Measurements from ENCODE around the gene SMAD3. TPM values are rescaled to one million over a fixed set of nuclear protein-coding genes. Genes with fewer than 3 reads are reported as not detected.
A peak's percentile ranks its signal among the peaks of the same experiment; 100 is the strongest.

The SMAD3 gene
- total and polyA plus RNA-seq, 2 of the 4 experiments (the other 2 are of a cell fraction): 71.0 to 177 TPM

DNA sequence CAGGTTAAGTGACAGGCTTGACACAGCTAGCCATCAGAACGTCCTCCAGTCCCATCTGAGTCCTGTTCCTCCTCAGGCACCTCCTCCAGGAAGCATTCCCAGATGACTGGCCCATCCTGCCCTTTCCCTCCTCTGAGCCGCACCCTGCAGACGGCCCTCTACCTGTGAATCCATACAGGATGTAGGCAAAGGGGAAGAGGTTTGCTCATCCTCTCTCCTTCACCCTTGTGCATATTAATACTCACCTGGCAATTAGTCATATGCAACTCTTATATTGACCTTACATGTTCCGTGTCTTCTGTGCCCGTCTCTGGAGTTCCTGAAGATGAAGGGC is 61.9 kb downstream of the SMAD3 start:
- H2BK5ac ChIP-seq (ENCODE audit: low read depth, low read length, poor library complexity, severe bottlenecking): peak overlapping the region; percentile 99

More for the DNA sequence above, 61.9 kb downstream of the SMAD3 start:
- Histone ChIP-seq H2BK120ac (ENCODE audit: low read depth, low read length) (peak overlapping the region; percentile 99), H3K56ac (ENCODE audit: extremely low read depth, insufficient read depth, low read length) (peak overlapping the region; percentile 97), H2BK20ac (ENCODE audit: low read depth, low read length) (peak overlapping the region; percentile 98), H3K4me2 (ENCODE audit: low read depth, low read length) (no peak overlapping the region), H2AFZ (replicated peaks; ENCODE audit: low read length, poor library complexity) (no peak overlapping the region), H4K91ac (ENCODE audit: insufficient read depth, low read depth, low read length) (peak overlapping the region; percentile 99), H2AK5ac (ENCODE audit: low read depth, low read length) (peak overlapping the region; percentile 98), H4K8ac (ENCODE audit: low read depth in 2 of 2, low read length in 2 of 2) (peak overlapping the region; percentile 87 to 97), H3K4me1 (ENCODE audit: control insufficient read depth, insufficient read depth, low read length) (peaks cover 63% of the 10 kb centered on the region), H4K20me1 (ENCODE audit: insufficient read depth, low read length) (peaks cover 29% of the 10 kb centered on the region; the same call in 1 of the 2 replicates), H3K14ac (replicated peaks; ENCODE audit: low read depth, low read length) (peak overlapping the region; percentile 96), H3K23ac (ENCODE audit: low read depth, low read length) (peak overlapping the region; percentile 99), H3K27me3 (ENCODE audit: control insufficient read depth, insufficient read depth, low read length) (no peaks in the 10 kb centered on the region), H3K4ac (ENCODE audit: low read depth, low read length) (peak overlapping the region; percentile 99), H3K4me3 (ENCODE audit: insufficient read depth, low read depth, low read length) (no peak overlapping the region), H2AK9ac (replicated peaks; ENCODE audit: low read depth, low read length, poor library complexity) (peak overlapping the region; percentile 67), H3K9ac (ENCODE audit: low read depth, low read length) (peak overlapping the region; percentile 91), H3K36me3 (ENCODE audit: control insufficient read depth, insufficient read depth, low read length) (peaks cover 54% of the 10 kb centered on the region), H3K18ac (ENCODE audit: low read depth, low read length) (peak overlapping the region; percentile 98), H2BK15ac (ENCODE audit: low read depth, low read length) (peak overlapping the region; percentile 90), H3K9me1 (ENCODE audit: insufficient read depth, low read length) (peaks cover 64% of the 10 kb centered on the region), H3K79me1 (ENCODE audit: low read depth in 1 of 2, low read length in 2 of 2) (peaks cover 24 to 86% of the 10 kb centered on the region in 2 experiments), H3K27ac (ENCODE audit: insufficient read depth, low read length) (peak overlapping the region; percentile 99), H3K9me3 (ENCODE audit: control insufficient read depth, insufficient read depth, low read length) (no peaks in the 10 kb centered on the region), H4K5ac (ENCODE audit: low read depth, low read length) (peak overlapping the region; percentile 96)
- TF ChIP-seq, protein P1, sequence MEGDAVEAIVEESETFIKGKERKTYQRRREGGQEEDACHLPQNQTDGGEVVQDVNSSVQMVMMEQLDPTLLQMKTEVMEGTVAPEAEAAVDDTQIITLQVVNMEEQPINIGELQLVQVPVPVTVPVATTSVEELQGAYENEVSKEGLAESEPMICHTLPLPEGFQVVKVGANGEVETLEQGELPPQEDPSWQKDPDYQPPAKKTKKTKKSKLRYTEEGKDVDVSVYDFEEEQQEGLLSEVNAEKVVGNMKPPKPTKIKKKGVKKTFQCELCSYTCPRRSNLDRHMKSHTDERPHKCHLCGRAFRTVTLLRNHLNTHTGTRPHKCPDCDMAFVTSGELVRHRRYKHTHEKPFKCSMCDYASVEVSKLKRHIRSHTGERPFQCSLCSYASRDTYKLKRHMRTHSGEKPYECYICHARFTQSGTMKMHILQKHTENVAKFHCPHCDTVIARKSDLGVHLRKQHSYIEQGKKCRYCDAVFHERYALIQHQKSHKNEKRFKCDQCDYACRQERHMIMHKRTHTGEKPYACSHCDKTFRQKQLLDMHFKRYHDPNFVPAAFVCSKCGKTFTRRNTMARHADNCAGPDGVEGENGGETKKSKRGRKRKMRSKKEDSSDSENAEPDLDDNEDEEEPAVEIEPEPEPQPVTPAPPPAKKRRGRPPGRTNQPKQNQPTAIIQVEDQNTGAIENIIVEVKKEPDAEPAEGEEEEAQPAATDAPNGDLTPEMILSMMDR (conservative IDR thresholded peaks at IDR 0.05; ENCODE audit: low read depth, low read length): no peak
- TF ChIP-seq, protein P2, sequence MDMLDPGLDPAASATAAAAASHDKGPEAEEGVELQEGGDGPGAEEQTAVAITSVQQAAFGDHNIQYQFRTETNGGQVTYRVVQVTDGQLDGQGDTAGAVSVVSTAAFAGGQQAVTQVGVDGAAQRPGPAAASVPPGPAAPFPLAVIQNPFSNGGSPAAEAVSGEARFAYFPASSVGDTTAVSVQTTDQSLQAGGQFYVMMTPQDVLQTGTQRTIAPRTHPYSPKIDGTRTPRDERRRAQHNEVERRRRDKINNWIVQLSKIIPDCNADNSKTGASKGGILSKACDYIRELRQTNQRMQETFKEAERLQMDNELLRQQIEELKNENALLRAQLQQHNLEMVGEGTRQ (IDR thresholded peaks at IDR 0.05; ENCODE audit: low read depth, low read length): no peak
- no peak for TF ChIP-seq RCOR1 (IDR thresholded peaks at IDR 0.05; ENCODE audit: insufficient replicate concordance, low read length)
- no peak for TF ChIP-seq NFE2L2 (IDR thresholded peaks at IDR 0.05; ENCODE audit: low read depth, low read length)
- TF ChIP-seq, protein P3, sequence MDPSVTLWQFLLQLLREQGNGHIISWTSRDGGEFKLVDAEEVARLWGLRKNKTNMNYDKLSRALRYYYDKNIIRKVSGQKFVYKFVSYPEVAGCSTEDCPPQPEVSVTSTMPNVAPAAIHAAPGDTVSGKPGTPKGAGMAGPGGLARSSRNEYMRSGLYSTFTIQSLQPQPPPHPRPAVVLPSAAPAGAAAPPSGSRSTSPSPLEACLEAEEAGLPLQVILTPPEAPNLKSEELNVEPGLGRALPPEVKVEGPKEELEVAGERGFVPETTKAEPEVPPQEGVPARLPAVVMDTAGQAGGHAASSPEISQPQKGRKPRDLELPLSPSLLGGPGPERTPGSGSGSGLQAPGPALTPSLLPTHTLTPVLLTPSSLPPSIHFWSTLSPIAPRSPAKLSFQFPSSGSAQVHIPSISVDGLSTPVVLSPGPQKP (IDR thresholded peaks at IDR 0.05; ENCODE audit: borderline replicate concordance, low read depth, low read length): no peak
- TF ChIP-seq RAD21 (IDR thresholded peaks at IDR 0.05; ENCODE audit: low read length): no peak
- intact Hi-C loops (cut with micrococcal nuclease): loop anchor here (5.0 kb wide), 1 partner anchor 60 kb away; the partner anchor contains the start of gene SMAD3
- POLR2A ChIA-PET (ENCODE audit: unreplicated experiment): no interaction called here
- in situ Hi-C loops (cut with MboI; ENCODE audit: low sequenced_read_pairs): no loop called here
- BruUV-seq (replicated peaks): no TSS peak
- dilution Hi-C loops (cut with HindIII; ENCODE audit: low sequenced_read_pairs, unreplicated experiment): no loop called here
- CTCF ChIA-PET: no interaction called here
- WGBS, 2 experiments (ENCODE audit: extremely low coverage in 2 of 2, insufficient read length in 1 of 2): no CpG with 5 or more reads among the region's 5 CpGs
- ATAC-seq (ENCODE audit: low read depth): no peak
- no peak for DNase-seq
